Loucy (cell line): ENCODE measurements around the gene HEATR5B.

Experiments
- EZH2phosphoT487 ChIP-seq: fragments of 200-600 bp; IDR thresholded peaks from 2 replicates; pipeline ENCODE4 v1.6.1; 2018; ENCODE audit warnings: antibody characterized with exemption, mild to moderate bottlenecking, moderate library complexity, borderline replicate concordance
- TF ChIP-seq, protein P1 (sequence below): fragments of 200-600 bp; sonication (generic); conservative IDR thresholded peaks from 2 replicates; pipeline ENCODE4 v1.5.1; 2014; ENCODE audit warnings: mild to moderate bottlenecking, antibody characterized with exemption, low read length

DNA sequence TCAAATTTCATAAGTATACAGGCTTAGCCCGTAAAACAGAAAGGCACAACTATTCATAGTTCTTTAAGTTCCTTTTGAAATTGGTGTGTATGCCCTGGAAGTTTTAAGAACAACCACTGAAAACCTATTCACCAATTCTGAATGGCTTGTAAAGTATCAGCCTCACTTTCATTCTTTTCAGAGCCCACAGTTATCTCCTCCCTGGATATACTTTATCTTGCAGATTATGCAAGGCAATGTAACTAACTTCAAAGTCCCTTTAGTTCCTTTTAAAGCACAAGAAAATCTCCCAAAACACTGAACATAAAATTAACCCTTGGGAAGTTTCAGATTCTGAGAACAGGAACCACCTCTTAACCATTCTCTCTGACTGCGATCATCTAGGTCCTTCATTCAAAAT, 119.0 kb downstream of the HEATR5B start:
- TF ChIP-seq, protein P1, sequence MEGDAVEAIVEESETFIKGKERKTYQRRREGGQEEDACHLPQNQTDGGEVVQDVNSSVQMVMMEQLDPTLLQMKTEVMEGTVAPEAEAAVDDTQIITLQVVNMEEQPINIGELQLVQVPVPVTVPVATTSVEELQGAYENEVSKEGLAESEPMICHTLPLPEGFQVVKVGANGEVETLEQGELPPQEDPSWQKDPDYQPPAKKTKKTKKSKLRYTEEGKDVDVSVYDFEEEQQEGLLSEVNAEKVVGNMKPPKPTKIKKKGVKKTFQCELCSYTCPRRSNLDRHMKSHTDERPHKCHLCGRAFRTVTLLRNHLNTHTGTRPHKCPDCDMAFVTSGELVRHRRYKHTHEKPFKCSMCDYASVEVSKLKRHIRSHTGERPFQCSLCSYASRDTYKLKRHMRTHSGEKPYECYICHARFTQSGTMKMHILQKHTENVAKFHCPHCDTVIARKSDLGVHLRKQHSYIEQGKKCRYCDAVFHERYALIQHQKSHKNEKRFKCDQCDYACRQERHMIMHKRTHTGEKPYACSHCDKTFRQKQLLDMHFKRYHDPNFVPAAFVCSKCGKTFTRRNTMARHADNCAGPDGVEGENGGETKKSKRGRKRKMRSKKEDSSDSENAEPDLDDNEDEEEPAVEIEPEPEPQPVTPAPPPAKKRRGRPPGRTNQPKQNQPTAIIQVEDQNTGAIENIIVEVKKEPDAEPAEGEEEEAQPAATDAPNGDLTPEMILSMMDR, result no peak
- TF ChIP-seq EZH2phosphoT487, result no peak
